IPS-NIHi7 (cell line): ENCODE measurements around the gene SFN.
"Not testable (repeated sequence)": the region's sequence is repeated elsewhere in the genome, so short reads cannot be mapped to it uniquely, and the experiment has no call there.

Experiments used
- DNase-seq: peaks from one replicate; pipeline ENCODE4 v3.0.0; 2012; ENCODE audit warnings: mixed read lengths; ENCODE audit errors: extremely low spot score

The SFN gene

GRCh38 chr1:26839339-26839722 lies 23.6 kb upstream of the SFN start:
- no peak for DNase-seq

DNA sequence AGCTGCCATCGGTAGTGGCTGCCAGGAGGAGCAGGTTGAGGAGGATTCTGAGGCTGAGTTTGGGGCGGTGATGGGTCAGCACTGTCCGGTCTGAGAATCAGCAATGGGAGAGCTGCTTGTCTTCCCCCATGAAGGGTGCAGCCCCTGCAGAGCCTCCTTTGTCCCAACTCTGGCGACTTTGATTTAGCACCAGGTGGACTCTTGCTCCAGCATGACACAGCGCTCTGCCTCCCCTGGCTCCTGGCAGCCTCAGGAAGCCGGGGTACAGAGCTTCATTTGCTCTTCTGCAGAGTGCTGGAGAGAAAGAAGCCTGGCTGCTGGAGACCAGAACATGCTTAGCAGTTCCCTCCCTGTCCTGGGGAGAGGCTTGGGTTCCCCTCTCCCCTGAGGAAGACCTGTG lies 23.2 kb upstream of the SFN start:
- DNase-seq = no peak

DNA sequence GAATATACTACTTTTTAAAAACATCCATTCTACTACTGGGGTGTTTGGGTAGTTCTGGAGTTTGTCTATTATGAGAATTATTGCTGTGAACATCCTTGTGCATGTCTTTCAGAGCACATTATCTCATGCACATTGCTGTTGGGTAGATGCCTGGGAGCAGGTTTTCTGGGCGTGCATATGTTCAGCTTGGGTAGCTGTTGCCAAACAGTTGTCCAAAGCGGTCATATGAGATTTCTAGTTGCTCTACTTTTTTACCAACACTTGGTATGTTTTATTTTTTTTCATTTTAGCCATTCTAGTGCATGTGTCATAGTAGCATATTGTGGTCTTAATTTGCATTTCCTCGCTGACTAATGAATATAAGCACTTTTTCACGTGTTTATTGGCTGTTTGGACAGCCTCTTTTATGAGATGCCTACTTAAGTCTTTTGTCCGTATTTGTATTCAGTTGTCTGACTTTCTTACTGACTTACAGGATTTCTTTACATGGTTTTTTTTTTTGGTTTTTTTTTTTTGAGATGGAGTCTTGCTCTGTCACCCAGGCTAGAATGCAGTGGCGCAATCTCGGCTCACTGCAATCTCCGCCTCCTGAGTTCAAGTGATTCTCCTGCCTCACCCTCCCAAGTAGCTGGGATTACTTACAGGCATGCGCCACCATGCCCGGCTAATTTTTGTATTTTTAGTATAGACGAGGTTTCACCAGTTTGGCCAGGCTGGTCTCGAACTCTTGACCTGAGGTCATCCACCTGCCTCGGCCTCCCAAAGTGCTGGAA lies 18.3 kb upstream of the SFN start:
- DNase-seq = no peak

DNA sequence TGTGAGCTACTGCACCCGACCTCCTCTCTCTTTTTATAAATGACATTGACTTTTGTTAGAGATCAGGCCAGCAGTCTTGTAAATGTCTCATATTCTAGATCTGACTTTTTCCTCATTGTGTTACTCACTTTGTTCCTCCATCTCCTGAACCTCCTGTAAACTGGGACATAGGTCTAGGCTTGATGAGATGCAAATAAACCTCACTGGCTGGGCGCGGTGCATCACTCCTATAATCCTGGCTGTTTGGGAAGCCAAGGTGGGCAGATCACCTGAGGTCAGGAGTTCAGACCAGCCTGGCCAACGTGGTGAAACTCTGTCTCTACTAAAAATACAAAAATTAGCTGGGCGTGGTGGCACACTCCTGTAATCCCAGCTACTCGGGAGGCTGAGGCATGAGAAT lies 15.1 kb upstream of the SFN start:
- not testable (repeated sequence) for DNase-seq

- no peak for DNase-seq
These were observed 14.4 kb upstream of the SFN start for GRCh38 chr1:26848499-26848898.

DNA sequence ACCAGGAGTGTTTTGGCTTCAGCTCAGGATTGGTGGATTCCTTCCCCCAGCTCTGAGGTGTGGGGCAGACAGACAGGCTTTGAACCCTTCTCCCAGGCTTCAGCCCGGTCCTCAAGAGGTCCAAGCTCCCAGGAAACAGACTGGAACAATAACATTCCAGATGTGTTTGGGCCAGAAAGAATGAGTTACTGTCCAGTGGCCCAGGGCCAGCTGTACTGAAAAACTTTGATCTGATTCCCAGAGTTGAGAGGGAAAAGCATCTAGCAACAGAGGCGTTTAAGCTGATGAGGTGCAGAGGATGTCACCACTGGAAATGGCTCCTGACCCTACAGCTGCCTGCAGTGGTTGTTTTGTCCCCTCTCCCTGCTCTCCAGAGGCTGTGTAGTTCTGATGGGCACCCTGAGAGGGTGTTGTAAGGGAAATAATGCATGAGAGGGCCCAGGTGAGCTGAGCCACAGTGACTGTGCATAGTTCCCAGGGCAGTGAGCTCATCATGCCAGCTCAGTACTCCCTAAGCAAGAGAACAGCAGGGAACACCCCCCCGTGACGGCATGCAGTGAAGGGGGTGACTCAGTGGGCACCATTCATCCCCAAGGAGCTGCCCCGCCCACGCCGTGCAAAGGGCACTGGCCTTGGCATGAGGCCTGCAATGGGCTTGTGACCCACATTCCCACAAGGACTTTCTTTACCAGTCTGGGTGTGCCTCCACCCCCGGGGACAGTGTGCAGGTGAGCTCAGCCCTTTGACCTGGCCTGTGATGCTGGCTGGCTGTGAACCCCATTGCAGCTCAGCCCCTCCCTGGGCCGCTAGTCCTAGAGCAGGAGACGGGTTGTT lies 13.8 kb upstream of the SFN start:
- no peak for DNase-seq

DNA sequence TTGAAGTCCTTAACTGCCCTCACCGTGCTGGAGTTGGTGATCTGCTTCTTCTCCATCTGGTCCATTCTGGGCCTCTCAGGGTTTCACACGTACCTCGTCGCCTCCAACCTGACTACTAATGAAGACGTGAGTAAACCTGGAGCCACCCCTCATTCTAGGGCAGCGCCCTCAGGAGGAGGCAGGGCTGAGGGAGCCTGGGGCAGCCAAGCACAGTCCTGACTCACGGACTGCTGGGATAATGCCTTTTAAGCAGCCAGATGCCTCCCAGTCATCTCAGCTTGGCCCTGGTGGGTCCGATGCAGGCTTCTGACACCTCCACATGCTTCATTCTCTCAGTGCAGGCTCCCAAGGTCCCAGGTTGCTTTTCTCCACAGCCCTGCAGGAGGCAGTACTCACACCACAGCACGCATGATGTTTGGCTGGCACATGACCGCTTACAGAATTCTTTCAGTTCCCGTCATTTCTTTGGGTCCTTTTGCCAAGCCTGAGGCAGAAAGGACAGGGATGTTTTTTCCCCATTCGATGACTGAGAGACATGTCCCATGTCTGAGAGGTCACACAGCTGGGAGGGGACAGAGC lies 11.8 kb upstream of the SFN start:
- no peak for DNase-seq

DNA sequence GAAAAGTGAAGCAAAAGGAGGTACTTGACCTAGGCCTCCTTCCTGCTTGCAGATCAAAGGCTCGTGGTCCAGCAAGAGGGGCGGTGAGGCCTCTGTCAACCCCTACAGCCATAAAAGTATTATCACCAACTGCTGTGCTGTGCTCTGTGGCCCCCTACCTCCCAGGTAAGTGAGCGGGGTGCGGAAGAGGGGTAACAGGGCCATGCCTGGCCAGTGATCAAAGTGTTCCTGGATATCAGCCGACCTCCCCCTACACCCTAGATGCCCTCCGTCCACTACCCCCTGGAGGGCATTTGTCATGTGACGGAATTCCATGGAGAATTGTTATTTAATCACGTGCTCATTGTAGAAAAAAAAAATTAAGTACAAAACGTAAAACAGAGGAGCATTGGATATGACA lies 10.2 kb upstream of the SFN start:
- no peak for DNase-seq

- DNase-seq = peak; percentile 91
These were observed 9.8 kb upstream of the SFN start for GRCh38 chr1:26853156-26853555.

DNA sequence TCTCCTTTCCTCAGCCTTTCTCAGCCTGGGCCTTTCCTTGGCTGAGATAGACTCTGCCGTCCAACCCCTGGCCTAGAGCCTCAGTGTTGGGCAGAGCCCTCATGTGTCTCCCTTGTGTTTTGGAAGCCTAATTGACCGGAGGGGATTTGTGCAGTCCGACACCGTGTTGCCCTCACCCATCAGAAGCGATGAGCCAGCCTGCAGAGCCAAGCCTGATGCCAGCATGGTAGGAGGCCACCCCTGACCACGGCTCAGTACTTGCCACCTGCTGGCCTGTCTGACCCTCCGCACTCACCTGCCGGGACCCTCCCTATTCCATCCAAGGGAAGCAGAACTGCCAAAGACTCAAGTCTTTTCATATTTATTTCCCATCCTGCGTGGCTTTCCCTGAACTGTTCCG lies 9.3 kb upstream of the SFN start:
- no peak for DNase-seq

- no peak for DNase-seq
These were observed 8.0 kb upstream of the SFN start for GRCh38 chr1:26854906-26855305.

DNA sequence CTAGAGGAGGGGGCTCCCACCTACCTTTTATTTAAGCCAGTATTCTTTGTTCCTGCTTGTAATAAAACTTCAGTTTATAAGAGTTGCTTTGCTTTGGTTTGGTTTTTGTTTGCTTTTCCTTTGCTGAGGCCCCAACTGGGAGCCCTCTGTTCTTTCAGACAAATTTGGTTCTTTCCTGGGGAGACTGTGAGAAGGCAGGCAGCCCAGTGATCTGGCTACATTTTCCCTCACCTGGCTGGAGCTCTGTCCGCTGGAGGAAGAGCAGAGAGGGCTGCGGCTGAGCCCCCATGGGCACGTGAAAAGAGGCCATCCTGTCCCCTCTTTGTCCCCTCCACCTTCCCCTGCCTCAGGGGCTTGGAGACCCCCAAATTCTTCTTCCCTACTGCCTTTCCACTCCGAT lies 7.3 kb upstream of the SFN start:
- DNase-seq = no peak

DNA sequence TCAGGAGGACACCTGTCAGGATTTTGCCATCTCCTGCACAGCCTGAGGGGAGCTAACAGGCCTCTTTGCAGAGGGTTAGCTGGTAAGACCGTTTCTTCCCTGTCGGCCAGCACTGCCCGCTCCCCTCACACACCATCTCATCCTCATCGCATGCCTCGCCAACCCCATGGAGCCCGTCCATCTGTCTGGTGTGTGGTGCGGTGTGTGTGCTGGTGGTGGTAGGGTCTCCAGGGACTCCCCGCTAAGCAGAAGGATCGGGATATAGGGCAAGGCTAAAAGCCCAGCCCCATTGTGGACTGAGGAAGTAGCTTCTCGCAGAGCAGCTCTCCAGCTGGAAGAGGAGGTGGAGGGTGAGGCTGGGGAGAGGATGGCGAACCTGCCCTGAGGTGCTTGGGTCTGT lies 6.8 kb upstream of the SFN start:
- no peak for DNase-seq

DNA sequence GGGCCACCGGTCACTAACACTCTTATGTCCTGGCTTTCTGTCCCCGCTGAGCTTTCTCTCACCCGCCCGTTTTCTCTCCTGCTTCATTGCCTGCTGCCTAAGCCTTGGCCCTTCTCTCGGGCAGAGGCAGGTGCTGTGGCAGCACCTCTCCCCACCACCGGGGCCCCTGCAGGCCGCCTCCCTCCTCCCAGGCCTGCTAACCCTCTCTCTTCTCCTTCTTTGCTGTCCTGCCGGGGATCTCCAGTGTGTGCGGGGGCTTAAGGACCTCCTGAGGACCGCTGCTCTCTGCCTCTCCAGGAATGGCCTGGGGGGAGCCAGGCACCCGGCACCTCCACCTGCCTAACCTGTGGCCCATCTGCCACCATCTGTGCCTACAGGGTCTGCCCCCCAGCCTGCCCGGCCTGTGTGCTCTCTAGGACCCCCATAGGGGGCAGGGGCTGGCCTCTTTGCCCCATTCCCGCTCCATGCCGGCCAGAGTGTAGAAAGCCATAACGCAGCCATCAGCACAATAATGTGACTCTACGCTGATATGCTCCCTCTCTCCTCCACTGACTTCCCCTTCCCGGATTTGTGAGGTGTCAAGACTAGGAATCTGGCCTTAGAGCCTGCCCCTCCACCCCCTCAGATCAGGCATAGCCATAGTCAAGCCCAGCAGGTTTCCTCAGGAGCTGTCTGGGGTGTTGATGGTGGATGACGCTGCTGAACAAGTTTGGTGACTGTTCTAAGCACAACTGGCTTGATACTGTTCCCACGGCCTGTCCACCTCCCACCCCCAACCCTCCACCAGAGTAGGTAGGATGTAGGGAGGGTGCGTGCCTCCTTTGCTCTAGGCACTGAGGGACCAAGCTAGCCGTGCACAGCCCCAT lies 6.1 kb upstream of the SFN start:
- DNase-seq = no peak

GRCh38 chr1:26857473-26858060 lies 5.4 kb upstream of the SFN start:
- DNase-seq = no peak

- DNase-seq = no peak
These were observed 4.8 kb upstream of the SFN start for GRCh38 chr1:26858160-26858559.

DNA sequence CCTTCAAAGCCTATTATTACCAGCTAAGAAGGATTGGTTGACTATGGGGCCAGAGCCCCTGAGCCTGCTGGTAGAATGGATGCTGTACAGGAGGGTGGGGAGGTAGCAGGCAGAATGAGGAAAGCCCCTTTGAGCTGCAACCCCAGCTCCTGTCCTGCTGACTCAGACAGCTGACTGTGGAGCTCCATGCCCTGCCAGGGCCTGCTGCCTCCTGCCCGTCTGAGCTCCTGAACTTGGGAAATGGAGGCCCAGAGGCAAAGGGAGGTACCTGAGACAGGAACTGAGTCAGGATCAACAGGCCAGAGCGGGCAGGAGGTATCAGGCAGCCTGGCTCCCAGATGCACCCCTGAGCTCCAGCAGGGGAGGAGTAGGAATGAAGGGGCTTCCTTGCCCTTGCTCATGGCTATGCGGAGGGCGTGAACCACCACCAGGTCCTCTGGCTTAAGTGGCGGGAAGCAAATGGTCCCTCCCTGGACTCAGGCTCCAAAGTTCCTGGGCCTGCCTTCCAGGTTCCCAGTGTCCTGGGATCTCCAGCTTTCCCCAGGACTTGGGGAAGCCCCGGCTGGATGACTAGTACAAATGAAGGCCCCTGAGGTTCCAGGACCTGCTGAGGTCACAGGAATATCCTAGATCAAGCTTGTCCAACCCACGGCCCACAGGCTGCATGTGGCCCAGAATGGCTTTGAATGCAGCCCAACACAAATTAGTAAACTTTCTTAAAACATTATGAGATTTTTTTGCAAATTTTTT lies 3.9 kb upstream of the SFN start:
- no peak for DNase-seq

DNA sequence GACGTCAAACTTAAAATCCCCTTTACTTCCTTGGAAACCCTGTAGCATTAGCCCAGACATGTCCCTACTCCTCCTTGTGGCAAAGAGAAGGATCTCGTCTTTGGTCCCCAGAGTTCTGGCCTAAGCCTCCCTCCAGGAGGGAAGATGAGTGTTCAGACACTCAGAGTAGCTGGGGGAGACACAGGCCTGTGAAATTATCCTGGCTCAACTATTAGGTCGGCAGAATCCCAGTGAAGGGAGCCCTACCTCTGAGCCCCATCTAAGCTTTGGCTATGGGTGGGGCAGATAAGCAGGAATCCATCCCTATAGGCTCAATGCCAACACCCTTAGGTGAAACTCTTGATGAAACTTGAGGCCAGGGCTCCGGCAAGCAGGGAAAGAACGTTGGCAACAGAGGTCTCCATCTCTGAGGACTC lies 1.7 kb upstream of the SFN start:
- peak; percentile 39 for DNase-seq

DNA sequence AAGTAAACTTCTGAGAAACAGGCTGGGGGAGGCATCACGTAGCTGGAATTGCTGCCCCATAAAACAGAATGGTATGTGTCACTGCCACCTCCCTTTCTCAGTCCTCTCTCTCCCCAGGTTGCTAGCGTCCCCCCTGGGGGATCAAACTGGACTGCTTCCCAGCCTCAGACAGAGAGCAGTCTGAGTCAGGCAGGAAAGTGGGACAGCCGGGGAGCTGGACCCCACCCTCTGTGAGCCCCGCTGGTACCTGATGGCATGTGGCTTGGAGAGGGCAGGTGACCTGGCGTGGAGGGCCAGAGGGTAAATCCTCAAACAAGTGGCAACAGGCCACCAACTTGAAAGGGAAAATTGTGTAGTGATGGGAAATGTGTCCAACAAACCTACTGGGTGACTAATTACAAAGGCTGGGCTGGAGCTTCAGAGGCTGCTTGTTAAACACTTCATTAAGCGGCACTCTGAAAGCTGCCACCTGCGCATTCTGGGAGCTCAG lies 1.0 kb upstream of the SFN start:
- DNase-seq = no peak

DNA sequence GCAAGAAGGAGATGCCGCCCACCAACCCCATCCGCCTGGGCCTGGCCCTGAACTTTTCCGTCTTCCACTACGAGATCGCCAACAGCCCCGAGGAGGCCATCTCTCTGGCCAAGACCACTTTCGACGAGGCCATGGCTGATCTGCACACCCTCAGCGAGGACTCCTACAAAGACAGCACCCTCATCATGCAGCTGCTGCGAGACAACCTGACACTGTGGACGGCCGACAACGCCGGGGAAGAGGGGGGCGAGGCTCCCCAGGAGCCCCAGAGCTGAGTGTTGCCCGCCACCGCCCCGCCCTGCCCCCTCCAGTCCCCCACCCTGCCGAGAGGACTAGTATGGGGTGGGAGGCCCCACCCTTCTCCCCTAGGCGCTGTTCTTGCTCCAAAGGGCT lies 732 bp downstream of the SFN start:
- DNase-seq = no peak
